Forelimb muscle (tissue), 1 donor: ENCODE measurements around the gene PXK. TPM values are rescaled to one million over a fixed set of nuclear protein-coding genes. Genes with fewer than 3 reads are reported as not detected.

Source experiments
- DNase-seq: peaks from one replicate; pipeline ENCODE4 v3.0.0-alpha.2; 2013; ENCODE audit warnings: low read depth
- polyA plus RNA-seq: library from polyadenylated mRNA; unstranded; fragments of 120-200 nt; gene quantifications from one replicate; pipeline ENCODE4 v1.2.1, GENCODE V29; 2013; ENCODE audit not compliant: insufficient read length

Gene PXK
- polyA plus RNA-seq, 1 donor, result 19.4 TPM

DNA sequence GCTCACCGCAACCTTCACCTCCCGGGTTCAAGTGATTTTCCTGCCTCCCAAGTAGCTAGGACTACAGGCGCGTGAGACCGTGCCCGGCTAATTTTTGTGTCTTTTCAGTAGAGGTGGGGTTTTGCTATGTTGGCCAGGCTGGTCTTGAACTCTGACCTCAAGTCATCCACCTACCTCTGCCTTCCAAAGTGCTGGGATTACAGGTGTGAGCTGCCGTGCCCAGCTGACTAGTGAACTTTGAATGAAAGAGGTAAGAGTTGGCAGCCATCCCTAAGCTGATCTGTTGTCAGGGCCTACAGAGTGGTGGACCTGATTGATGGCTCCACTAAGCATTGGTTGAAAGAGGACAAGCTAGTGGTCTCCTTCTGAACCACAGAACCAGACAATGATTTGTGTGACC, 15.3 kb downstream of the PXK start:
- DNase-seq, result no peak

DNA sequence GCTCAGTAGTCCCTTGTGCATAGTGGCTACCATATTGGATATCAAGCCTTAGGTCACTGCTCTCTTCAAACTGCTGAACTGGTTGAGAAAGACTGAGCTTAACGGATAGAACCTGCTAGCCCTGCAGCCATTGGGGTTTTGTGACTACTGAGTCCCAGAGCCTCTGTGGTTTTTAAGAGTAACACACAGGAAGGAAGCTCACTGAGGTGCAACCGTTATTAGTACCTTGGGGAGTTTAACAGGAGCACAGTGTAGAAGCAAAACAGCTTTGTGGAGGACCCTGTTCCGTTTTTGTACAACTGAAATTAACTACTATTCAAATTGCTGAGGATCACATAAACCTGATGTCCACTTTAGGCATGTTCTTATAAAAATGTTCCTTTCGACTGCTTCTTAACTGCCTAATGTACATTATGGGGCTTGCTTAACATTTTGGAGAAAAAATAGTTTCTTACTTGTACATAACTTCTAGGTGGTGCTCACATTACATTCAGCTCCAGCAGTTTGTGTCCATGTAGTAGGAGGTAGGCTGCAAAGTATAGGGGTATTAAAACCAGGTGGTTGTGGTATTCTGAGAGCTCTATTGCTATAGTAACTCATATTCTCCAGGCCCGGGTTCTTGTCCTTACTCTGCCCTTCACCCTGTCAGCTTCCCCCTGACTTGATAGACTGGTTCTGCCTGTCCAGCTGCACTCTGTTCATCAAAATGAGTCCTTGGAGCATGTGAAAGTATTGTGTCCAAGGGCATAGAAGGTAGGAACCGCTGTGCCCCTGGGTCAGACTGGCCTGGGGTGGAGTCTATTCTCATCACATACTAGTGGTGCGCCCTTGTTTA, 17.3 kb downstream of the PXK start:
- DNase-seq, result no peak

DNA sequence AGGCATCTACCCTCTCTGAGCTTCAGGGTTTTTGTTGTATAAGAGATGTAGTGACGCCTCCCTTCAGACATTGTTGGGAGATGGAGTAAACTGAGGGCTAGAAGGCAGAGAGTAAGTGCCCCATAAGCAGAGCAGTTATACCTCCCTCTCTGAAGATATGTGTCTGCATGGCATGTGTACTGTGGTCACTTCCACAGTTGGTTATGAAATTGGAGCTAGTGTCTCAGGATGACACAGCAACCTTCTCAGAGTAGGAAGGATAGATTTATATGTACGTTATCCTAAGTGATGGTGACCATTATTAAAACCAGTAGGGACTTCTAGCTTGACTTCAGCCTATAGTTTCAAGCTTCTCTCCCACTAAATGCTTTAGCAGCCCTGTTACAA, 17.9 kb downstream of the PXK start:
- DNase-seq, result no peak

DNA sequence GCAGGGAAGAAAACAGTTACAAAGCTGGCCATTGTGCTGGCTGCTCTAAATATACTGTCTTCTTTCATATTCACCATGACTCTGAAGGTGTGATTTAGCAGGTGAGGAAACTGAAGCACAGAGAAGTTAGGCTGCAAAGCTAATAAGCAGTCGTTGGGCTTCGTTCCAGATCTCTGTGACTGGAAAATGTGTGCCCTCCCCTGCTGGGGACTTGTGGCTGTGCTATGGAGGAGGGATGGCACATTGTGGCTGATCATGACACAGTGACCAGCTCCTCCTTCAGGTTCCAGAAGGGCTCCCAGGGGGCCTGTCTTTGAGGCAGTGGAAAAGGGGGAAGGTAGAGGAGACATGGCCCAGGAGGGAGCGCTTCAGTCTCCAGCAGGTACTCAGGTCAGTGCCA, 19.2 kb downstream of the PXK start:
- DNase-seq, result no peak

DNA sequence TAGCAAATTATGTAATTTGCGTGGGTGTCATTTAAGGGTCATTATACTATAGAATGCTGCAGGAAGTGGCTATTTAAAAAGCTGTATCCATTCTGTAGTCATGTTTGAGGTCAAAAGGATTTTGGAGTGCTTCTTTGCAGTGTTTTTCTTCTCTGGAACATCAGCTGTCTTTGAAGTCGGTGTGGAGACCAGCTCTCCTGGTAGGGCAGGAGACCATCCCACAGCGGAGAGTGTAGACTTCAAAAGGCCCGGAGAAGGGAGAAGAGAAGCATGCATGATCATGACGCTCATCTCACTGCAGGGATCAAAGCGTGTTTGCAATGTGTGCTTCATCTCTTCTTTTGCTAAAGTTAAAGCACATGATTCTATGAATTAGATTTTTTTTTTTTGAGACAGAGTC, 19.9 kb downstream of the PXK start:
- no peak for DNase-seq

DNA sequence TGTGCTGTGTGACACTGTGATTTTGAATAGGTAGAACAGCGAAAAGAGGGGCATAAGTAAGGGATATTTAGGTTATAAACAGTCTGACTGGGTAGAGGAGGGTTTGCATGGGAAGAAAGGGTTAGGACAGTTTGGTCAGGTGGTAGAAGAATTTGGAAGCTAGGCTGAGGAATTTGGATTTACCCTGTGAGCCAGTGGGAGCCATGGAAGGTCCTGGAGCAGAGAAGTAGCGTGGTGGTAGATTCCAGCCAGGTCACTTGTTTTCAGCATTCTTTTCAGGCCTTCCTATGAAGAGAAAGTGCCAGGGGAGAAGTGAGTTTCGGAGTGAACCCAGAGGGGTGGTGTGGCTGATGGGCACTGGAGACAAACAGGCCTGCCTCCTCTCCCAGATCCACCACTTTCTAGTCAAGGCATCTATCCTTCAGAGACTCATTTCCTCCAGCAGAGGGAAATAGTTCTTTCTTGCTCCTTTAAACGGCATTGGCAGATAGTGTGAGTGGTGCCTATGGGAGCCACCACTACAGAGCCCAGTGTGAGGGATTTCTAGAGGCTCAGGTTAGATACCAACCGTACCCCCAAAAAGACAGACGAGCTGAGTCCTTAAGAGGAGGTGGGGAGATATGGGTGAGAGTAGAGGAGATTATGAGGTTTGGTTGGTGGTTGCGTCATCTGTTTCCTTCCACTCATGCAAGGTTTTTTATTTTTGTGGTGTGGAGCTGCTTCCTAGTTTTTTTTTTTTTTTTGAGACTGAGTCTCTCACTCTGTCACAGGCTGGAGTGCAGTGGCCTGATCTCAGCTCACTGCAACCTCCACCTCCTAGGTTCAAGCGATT, 21.2 kb downstream of the PXK start:
- DNase-seq, result no peak

DNA sequence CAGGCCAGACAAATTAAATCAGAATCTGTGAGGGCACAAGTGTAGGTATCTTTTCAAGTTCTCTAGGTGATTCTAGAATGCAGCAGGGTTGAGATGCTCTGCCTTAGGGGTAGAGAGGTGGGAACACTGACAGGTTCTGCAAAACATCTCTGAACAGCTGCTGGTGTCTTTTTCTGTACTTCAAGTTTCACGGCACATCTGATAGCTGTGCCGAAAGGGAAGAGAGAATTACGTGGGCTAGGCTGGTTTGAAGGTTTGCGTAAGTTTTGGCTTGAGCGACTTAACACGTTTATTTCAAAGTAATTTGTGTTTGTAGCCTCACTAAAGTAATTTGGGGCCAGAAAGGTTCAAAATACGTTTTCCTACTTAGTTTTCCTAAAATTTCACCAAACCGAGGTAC, 22.5 kb downstream of the PXK start:
- DNase-seq, result no peak

DNA sequence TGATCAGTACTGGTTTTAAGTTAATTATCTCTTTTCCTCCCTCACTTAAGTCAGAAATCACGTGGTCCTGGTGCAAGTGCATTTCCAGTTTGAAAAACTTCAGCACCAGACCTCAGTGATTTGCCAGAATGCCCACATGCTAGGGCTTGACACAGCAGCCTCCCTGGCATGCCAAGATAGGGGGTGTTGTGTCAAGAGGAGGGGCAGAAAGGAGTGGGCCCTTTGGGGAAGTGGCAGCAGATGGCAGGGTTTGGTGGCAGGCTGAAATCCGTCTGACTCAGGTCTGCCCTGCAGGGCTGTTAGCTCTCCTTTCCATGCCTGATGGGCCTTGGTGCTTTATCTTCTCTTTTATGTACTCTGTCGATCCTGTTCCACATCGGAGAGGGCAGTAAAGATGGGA, 23.4 kb downstream of the PXK start:
- DNase-seq, result no peak

DNA sequence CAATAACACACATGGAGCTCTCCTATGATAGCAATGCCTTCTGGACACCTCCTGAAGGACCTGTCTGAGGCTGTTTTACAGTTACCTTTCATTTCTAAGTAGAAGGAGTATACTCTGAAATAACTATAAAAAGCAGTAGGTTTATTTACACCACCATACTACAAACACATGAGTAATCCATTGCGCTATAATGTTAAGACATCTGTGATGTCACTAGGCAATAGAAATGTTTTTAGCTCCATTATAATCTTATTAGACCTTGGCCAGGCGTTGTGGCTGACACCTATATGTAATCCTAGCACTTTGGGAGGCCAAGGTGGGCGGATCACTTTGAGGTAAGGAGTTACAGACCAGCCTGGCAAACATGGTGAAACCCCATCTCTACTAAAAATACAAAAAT, 24.7 kb downstream of the PXK start:
- no peak for DNase-seq

DNA sequence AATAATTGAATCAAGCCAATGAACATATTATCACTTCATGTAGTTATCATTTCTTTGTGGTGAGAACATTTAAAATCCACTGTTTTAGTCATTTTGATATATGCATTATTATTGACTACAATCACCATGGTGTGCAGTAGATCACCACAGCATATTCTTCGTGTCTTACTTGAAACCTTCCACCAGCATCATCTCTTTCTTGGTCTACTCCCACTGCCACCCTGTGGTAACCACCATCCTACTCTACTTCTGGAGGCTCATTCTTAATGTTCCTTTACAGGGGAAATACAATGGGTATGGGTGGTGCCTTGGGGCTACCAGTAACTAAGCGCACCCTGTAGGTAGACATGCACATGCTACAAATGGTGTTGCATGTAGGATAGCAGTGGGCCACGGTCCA, 25.4 kb downstream of the PXK start:
- DNase-seq, result no peak

DNA sequence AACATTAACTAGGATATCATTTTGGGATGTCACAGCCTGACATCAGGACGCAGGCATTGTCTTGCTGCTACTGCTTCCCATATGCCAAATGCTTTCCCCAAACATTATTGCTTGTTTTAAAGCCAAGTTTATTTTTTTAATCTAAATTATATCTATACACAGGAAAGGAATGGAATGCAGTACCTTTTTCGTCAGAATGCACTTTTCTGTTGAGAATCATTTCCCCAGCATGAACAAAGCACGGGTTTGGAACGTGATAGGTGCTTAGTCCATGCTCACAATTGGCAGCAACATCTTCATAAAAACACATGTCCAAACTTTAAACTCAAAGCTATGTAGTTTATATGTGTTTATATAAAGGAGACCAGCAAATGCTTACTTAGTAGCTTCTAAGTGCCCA, 26.1 kb downstream of the PXK start:
- no peak for DNase-seq

DNA sequence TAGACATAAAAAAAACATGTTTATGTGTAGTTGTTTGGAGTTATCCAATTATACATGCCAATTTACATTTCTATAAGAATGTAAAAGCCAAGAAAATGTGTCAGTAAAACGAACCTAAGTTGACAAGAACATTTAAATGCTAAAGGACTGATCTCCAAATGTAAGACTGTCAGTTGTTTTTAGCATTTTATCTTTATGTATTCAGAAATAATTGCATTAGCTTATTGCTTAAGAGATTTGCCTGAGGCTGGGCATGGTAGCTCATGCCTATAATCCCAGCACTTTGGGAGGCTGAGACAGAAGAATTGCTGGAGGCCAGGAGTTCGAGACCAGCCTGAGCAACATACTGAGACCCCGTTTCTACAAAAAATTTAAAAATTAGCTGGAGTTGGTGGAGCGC, 26.9 kb downstream of the PXK start:
- no peak for DNase-seq

DNA sequence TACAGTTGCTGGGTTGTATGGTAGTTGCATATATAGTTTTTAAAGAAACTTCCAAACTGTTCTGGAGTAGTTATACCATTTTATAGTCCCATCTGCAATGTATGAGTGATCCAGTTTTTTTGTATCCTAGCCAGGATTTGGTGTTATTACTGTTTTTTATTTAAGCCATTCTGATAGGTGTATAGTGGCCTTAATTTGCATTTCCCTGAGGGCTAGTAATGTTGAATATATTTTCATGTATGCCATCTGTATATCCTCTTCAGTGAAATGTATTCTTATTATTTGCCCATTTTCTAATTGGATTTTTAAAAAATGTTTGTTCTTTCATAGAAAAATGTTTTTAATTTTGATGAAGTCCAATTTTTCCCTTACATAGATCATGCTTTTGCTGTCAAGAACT, 29.2 kb downstream of the PXK start:
- DNase-seq, result no peak

DNA sequence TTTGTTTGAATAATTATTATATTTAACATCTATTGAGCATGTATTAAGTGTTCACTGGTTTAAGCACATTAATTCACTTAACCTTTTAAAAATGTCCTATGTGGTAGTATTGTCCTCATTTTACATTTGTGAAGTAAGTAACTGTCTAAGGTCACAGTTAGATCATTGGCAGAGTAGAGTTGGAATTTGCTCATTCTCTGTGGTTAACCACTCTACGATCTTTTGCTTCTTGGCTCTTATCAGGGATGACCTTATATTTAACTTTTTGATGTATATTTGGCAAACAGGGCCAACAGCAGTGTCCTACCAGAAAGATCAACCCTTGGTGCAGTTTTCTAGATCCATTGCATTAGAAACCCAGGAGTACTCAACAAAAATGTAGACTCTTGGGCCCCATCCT, 34.0 kb downstream of the PXK start:
- no peak for DNase-seq

DNA sequence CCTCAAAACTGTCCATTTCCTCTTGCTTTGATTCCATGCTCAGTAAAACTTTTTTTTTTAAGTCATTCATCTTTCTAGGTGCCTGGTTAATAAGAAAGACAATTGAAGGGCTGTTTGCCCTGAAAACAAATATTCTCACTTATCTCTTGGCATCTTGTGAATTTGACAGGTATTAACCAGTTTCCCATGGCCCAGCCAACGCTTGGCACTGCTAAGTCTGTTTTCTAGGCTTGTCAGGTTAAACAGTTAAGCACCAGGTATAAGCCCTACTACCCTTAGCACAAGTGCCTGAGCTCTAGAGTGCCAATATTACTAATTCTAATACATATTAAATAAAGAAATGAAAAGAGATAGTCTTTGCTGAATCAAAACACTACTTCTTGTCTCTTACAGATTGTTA, 36.3 kb downstream of the PXK start:
- DNase-seq, result no peak

DNA sequence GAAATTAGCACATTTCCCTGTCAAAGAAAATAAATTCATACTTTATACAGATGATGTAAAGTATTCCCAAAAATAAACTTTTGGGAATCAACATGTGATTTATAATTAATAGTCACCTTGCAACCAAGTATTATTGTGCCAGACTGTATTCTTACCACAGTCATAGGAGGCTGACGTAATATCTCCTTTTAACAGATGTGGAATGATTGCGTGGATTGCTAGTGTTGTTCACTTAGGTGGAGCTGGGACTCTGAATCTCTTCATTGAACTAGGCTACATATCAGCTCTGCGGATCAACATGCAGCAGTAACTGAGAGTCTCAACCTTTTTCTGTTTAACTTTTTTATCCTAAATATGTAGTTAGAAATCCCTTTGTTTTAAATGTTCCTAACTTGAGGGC, 37.2 kb downstream of the PXK start:
- DNase-seq, result no peak

DNA sequence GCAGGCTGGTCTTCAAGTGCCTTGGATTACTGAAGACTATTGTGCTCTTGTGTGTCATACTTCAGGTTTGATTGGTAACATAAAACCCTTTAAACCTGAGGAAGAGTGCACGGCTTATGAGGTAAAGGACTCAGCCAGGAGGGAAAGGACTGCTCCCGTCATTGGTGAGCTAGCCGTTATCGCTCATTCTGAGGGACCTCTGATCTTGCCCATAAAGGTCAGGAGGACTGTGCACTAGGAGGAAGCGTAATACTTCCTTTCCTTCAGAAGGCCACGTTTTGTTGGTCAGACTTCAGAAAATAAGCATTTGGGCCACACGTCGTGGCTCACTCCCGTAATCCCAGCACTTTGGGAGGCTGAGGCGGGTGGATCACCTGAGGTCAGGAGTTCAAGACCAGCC, 37.7 kb downstream of the PXK start:
- DNase-seq, result no peak

DNA sequence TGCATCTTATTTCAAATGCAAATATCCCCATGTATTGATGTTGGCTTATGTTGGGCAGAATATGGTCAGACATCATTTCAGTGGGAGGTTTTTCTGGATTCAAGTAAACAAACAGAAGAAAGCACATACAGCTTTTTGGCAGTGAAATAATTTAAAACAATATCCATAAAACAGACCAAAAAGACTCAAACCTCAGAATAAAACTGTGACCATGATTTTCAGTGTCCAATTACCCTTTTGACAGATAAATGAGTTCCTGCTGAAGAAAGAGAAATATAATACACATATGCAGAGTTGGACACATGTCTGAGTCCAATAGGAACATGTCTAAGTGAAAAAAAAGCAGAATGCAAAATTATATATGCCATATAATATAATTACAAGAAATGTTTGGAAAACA, 39.1 kb downstream of the PXK start:
- DNase-seq, result no peak

DNA sequence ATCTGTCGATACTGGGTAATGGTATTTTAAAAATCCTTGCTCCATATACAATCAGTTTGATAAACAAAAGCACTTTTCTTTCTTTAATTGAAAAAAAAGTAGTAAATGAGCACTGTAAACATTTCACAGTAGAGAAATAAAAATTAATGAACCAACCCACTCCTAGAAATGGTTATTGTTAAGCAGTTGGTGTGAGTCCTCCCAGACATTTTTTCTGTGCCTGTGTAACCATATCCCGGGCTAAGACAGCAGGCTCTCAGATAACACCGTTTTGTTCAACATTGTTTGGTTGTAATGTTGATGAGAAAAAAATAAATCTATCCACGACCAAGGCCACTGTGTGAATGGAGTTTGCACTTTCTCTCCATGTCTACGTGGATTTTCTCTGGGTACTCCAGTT, 42.6 kb downstream of the PXK start:
- no peak for DNase-seq

DNA sequence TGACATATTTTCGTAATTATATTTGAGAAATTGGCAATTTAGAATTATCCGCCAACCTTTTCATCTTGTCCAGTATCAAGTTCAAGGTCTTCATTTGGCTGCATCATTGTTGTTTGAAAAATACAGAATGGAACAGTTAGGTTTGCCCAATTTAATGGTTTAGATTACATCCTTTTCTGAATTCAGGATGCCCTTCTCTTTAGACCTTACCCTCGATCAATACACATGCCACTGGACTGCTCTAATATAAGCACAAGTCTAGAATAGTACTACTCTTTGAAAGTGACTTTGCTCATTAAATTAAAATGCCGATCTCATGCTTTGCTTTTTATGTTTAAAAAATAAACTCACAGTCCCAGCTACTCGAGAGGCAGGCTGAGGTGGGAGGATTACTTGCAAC, 44.5 kb downstream of the PXK start:
- no peak for DNase-seq

DNA sequence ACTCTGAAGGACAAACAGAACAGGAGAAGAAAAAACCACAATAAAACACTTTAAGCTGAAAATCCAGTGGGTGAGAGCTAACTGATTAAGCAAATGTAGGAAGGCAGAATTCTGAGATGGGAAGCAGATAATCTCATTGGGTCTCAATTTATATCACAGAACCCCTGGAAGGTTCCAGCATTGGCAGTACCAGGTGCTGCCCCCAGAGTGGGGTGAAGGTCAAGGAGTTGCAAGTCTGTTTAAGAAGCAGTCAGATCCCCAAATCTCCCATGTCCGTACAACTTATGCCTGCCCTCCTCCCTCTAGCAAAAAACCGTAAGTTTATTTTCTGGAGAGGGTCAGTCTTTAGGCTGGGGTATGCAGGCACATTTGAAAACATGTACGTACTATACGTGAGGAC, 45.1 kb downstream of the PXK start:
- DNase-seq, result no peak

DNA sequence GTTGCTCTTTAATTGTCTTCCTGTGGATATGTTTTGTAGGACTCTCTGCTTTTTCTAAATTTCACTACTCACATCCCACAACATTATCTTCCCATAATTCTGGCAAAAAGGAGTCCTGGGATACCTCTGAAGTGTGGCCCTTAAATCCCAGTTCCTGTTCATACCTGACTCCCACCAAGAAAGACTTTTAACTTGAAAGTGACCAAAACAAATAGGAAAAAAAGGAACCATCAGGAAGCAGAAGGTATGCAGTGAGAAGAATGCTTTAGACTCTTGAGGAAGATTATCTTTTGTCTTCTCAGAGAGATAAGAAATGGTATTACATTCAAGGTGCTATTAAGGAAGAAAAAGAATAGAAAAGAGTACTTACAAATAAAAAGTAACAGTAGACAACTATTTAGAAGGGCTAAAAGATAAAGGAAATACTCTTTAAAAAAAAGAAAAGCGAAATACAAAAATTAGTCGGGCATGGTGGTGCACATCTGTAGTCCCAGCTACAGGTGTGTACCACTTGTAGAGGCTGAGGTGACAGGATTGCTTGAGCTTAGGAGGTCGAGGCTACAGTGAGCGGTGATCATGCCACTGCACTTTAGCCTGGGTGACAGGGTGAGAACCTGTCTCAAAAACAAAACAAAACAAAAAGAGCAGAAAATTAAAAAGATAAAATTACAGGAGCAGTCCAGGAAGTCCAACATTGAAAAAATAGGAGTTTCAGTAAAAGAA, 46.8 kb downstream of the PXK start:
- DNase-seq, result no peak

DNA sequence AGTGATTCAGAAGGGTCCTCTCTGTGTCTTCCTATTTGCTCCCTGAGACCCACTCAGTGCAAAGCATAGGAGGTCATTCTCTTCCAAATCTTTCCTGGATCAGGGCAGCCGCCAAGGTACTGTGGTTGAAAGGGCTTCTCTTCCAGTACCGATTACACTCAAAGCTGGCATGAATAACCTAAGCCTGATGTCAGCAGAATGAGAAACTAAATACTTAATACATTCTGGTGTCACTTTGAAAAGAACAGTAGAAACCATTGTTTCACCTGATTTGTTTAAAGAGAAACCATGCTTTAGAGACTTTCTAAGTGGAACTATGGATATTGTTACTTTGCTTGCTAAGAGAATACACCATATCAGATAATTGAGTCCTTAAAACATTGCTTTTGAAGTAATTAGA, 50.8 kb downstream of the PXK start:
- DNase-seq, result no peak
